Activated T-cell treated with anti-CD3 and anti-CD28 coated beads, Interleukin-2, amount 50 U/mL, for 1 hour (primary cell): ENCODE data around the gene STK32B.
"Not testable (repeated sequence)": the region's sequence is repeated elsewhere in the genome, so short reads cannot be mapped to it uniquely, and the experiment has no call there.

Experiments used
- DNase-seq: peaks from one replicate; pipeline ENCODE4 v3.0.0-alpha.2; 2020

STK32B gene

GRCh38 chr4:5051278-5052203, at the start of gene STK32B:
STK32B (plus strand) TSS chr4:5051480.
- DNase-seq: no peak

- DNase-seq: not testable (repeated sequence)
Measured at GRCh38 chr4:5001641-5002040, 49.6 kb upstream of the STK32B start.

- DNase-seq: no peak
Measured at GRCh38 chr4:5003372-5003857, 47.9 kb upstream of the STK32B start.

- no peak for DNase-seq
Measured at GRCh38 chr4:5003918-5004317, 47.4 kb upstream of the STK32B start.

GRCh38 chr4:5004496-5004895, 46.8 kb upstream of the STK32B start:
- no peak for DNase-seq

DNA sequence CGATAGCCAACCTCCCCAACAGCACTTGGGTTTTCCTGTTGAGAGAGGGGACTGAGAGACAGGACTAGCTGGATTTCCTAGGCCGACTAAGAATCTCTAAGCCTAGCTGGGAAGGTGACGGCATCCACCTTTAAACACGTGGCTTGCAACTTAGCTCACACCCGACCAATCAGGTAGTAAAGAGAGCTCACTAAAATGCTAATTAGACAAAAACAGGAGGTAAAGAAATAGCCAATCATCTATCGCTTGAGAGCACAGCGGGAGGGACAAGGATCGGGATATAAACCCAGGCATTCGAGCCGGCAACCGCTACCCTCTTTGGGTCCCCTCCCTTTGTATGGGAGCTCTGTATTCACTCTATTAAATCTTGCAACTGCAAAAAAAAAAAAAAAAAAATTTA, 44.3 kb upstream of the STK32B start:
- not testable (repeated sequence) for DNase-seq

DNA sequence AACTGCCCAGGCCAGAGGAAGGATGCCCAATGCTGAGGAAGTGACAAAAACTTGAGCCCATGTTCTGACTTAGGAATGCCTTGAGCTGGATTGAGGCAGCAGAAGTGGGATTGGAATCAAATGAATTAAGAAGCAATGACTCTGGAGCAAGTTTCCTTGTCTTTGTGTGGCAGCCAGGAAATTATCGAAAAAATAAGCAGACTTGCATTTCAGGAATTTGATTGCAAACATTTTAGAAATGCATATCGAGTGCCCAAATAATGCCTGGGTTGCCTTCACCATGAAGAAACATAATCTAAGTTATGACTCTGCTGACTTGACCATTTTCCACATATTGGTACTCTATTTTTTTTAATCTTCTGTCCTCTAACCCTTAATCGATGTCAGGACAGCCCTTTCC, 41.5 kb upstream of the STK32B start:
- no peak for DNase-seq

GRCh38 chr4:5010984-5011383, 40.3 kb upstream of the STK32B start:
- DNase-seq: no peak

GRCh38 chr4:5012244-5012898, 38.9 kb upstream of the STK32B start:
- no peak for DNase-seq

GRCh38 chr4:5012958-5013357, 38.3 kb upstream of the STK32B start:
- DNase-seq: no peak

GRCh38 chr4:5014007-5014682, 37.1 kb upstream of the STK32B start:
- no peak for DNase-seq

GRCh38 chr4:5018096-5018495, 33.2 kb upstream of the STK32B start:
- DNase-seq: no peak

DNA sequence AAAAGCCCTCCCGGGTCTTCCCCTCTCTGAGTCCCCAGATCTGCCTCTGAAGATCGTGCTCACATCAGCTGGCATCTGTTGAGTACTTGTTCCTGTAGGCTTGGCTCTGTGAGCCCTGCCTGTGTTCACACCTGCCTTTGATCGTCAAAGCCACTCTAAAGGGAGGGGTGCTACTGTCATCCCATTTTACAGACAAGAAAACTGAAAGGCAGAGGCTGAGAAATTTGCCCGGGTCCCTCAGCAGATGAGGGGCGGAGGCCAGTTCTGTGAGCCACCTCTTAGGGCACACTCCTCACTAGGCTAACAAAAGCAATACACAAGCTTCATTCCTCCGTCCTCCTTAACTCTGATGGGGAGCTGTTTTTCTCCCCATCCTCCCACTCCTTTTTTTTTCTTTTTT, 32.7 kb upstream of the STK32B start:
- no peak for DNase-seq

GRCh38 chr4:5019274-5019673, 32.0 kb upstream of the STK32B start, which contains the start of gene CYTL1:
CYTL1 (minus strand) TSS chr4:5019458; CDS start chr4:5019445, 13 bp downstream.
- DNase-seq: no peak

- no peak for DNase-seq
Measured at GRCh38 chr4:5019796-5020195, 31.5 kb upstream of the STK32B start.

- DNase-seq: no peak
Measured at GRCh38 chr4:5020341-5020740, 30.9 kb upstream of the STK32B start.

GRCh38 chr4:5021546-5021945, 29.7 kb upstream of the STK32B start:
- no peak for DNase-seq

DNA sequence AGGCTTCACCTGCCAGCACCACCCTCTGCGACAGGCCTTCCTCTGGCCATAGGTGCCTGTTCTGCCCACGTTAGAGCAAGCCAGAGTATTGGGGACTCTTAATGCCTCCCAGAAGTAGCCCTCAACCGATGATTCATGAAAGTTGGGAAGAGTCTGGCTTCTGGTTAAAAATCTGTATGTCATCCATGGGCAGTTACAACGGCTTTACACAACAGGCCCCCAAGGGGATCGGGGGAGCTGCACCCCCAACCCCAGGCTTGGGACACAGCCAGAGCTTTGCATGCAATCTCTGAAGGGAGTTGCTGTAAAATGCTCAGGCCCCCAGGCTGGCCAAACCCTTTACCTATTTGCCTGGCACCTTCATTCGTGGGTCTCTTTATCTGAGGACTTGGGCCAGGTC, 26.6 kb upstream of the STK32B start:
- DNase-seq: no peak

DNA sequence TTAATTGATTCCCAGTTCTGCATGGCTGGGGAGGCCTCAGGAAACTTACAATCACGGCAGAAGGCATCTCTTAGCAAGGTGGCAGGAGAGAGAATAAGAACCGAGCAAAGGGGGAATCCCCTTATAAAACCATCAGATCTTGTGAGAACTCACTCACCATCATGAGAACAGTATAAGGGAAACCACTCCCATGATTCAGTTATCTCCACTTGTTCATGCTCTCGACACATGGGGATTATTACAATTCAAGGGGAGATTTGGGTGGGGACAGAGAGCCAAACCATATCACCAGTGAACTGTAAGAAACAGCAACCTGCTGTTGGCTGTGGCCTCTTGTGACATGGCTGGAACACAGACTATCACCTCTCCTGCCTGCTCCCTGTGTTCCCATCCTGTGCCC, 24.9 kb upstream of the STK32B start:
- no peak for DNase-seq

GRCh38 chr4:5027346-5027745, 23.9 kb upstream of the STK32B start:
- DNase-seq: no peak

DNA sequence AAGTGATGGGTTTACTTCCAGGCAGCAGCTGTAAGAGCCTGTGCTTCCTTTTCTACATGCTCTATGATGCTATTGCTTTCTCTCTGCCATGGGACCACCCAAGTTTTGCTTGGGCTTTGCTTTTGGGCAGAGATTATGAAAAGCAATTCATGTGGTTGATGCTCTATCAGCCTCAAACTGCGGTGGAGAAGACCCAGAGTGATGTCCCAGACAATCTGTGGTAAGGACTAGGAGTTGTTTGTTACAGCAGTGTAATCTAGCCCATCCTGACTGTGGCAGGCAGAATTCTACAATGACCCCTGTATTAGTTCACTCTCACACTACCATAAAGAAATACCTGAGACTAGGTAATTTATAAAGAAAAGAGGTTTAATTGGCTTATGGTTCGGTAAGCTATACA, 22.8 kb upstream of the STK32B start:
- no peak for DNase-seq

- no peak for DNase-seq
Measured at GRCh38 chr4:5029447-5029846, 21.8 kb upstream of the STK32B start.

DNA sequence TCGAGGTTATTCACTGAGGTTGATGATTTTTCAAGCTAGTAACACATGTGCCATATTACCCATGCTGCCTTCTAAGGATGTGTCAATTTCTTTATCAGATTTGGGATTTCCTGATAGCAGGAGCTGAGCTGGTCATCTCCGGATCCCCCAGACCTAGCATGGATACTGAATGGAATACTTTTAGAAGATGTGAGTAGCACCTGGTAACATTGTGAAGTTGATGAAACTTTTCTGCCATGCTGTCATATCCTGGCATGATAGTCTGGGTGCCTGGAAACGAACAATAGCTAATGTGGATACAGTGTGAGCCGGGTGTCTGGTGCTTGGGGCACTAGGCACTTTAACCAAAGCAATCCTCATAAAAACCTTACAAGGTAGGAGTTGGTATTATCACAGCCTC, 21.1 kb upstream of the STK32B start:
- DNase-seq: no peak

- no peak for DNase-seq
Measured at GRCh38 chr4:5030927-5031326, 20.4 kb upstream of the STK32B start.
